ENCODE measurements around the gene ZNF66. TPM values are rescaled to one million over a fixed set of nuclear protein-coding genes. Genes with fewer than 3 reads are reported as not detected.
A peak's percentile ranks its signal among the peaks of the same experiment; 100 is the strongest.
"Not testable (repeated sequence)": the region's sequence is repeated elsewhere in the genome, so short reads cannot be mapped to it uniquely, and the experiment has no call there.

Gene ZNF66
- 0.05 TPM in 1 of 2 replicates, not detected in the other for polyA plus RNA-seq (2011; rRNA removed)
- 0.08 TPM in 1 of 2 replicates, not detected in the other for polyA plus RNA-seq (2012; cell fraction: cytosol; rRNA removed)
- polyA plus RNA-seq (2012; cell fraction: nucleus; rRNA removed), result not detected in 2 replicates
- not detected in 3 replicates for polyA plus RNA-seq (2017; fragmentation: RNase III; extraction: RNeasy Plus Mini Kit Qiagen cat#74134 plus additional on column Dnase treatment)
- not detected in 2 replicates for polyA minus RNA-seq (2011; rRNA and poly(A)+ RNA removed)

GRCh38 chr19:20776083-20777076 is at the start of gene ZNF66:
Gene ZNF66, plus strand, starts transcription at chr19:20776304. Its CDS starts 144 bp downstream, at chr19:20776448.
- DNase-seq (ENCODE audit: low read depth in 1 of 2, low spot score in 1 of 2) (peak in 1 of 2 experiments; percentile 33), ATAC-seq (no peak), FAIRE-seq (no peak)
- Histone ChIP-seq H3K4me3 (no peak within 1 kb of the TSS), H3K4me1 (no peaks in the 10 kb centered on the region), H3K9me3 (no peaks in the 10 kb centered on the region), H3K4me2 (no peak within 1 kb of the TSS), H3K27ac (no peak within 1 kb of the TSS)
- TF ChIP-seq CEBPB (IDR thresholded peaks at IDR 0.05) (no peak), EHF (CRISPR knock-in tag; IDR thresholded peaks at IDR 0.05) (no peak), RAD21 (conservative IDR thresholded peaks at IDR 0.05 in 1 of 2, IDR thresholded peaks at IDR 0.05 in 1 of 2) (no peak), HEYL (CRISPR knock-in tag; IDR thresholded peaks at IDR 0.05) (no peak), ELK1 (IDR thresholded peaks at IDR 0.05; ENCODE audit: low read depth, low read length) (no peak), MYC (IDR thresholded peaks at IDR 0.05; ENCODE audit: borderline replicate concordance, low read length) (no peak), FOXS1 (CRISPR knock-in tag; IDR thresholded peaks at IDR 0.05) (no peak), REST (IDR thresholded peaks at IDR 0.05) (no peak)
- TF ChIP-seq, protein P1, sequence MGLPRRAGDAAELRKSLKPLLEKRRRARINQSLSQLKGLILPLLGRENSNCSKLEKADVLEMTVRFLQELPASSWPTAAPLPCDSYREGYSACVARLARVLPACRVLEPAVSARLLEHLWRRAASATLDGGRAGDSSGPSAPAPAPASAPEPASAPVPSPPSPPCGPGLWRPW (IDR thresholded peaks at IDR 0.05), result no peak
- CTCF ChIA-PET, result interaction anchor here (0.6 kb wide), 1 partner anchor 440 kb away, joined by 3 read pairs; no protein-coding TSS in a partner anchor
- POLR2A ChIA-PET, result no interaction called here
- 2% methylated on average over 14 of the region's 42 CpGs for WGBS (ENCODE audit: missing lambda C conversion rate)

- H3K27ac ChIP-seq; H3K4me1 ChIP-seq; ATAC-seq; CTCF ChIA-PET; H3K4me3 ChIP-seq; POLR2A ChIA-PET; H3K4me2 ChIP-seq; DNase-seq (ENCODE audit: low read depth in 1 of 2, low spot score in 1 of 2); H3K9me3 ChIP-seq; FAIRE-seq: not testable (repeated sequence)
- 36% methylated on average over 5 of the region's 6 CpGs for WGBS (ENCODE audit: missing lambda C conversion rate)
Measured at GRCh38 chr19:20750169-20750568, 25.9 kb upstream of the ZNF66 start.

GRCh38 chr19:20752291-20752690 is 23.8 kb upstream of the ZNF66 start:
- H3K4me2 ChIP-seq; FAIRE-seq; H3K4me1 ChIP-seq; H3K27ac ChIP-seq; CTCF ChIA-PET; ATAC-seq; DNase-seq (ENCODE audit: low read depth in 1 of 2, low spot score in 1 of 2); H3K9me3 ChIP-seq; POLR2A ChIA-PET; H3K4me3 ChIP-seq: not testable (repeated sequence)
- WGBS (ENCODE audit: missing lambda C conversion rate), result 13% methylated on average over 8 of the region's 9 CpGs

- 31% methylated on average over 5 of the region's 8 CpGs for WGBS (ENCODE audit: missing lambda C conversion rate)
- H3K4me2 ChIP-seq; H3K4me3 ChIP-seq; H3K27ac ChIP-seq; H3K4me1 ChIP-seq; H3K9me3 ChIP-seq; DNase-seq (ENCODE audit: low read depth in 1 of 2, low spot score in 1 of 2); ATAC-seq; POLR2A ChIA-PET; FAIRE-seq: not testable (repeated sequence)
- CTCF ChIA-PET, result interaction anchor here (0.6 kb wide), 1 partner anchor 31 kb away, joined by 3 read pairs; no protein-coding TSS in a partner anchor
Measured at GRCh38 chr19:20769225-20769736, 6.8 kb upstream of the ZNF66 start.

Measured in A549 (cell line).